Measurements from ENCODE around the gene KCNB1. TPM values are rescaled to one million over a fixed set of nuclear protein-coding genes. Genes with fewer than 3 reads are reported as not detected.
"Not testable (repeated sequence)": the region's sequence is repeated elsewhere in the genome, so short reads cannot be mapped to it uniquely, and the experiment has no call there.

The KCNB1 gene
- total RNA-seq, 3 donors from 2014 or later: 0.05 TPM; not detected in 1

- Mint-ChIP-seq H3K36me3 (ENCODE audit: insufficient read depth) (no peaks in the 10 kb centered on the region), H3K9me3 (no peaks in the 10 kb centered on the region), H3K4me1 (ENCODE audit: low read depth) (no peaks in the 10 kb centered on the region), H3K4me3 (no peak overlapping the region), H3K27me3 (ENCODE audit: low read depth) (peaks cover 22% of the 10 kb centered on the region)
- DNase-seq: no peak
- ATAC-seq: no peak
Measured at GRCh38 chr20:49336786-49337185, 145.7 kb downstream of the KCNB1 start.

- Mint-ChIP-seq H3K27me3 (ENCODE audit: low read depth) (peaks cover 27% of the 10 kb centered on the region), H3K4me1 (ENCODE audit: low read depth) (no peaks in the 10 kb centered on the region), H3K36me3 (ENCODE audit: insufficient read depth) (no peaks in the 10 kb centered on the region), H3K4me3 (no peak overlapping the region), H3K9me3 (no peaks in the 10 kb centered on the region)
- no peak for DNase-seq
- ATAC-seq: no peak
Measured at GRCh38 chr20:49335476-49335875, 147.0 kb downstream of the KCNB1 start.

GRCh38 chr20:49330701-49331615 is 151.5 kb downstream of the KCNB1 start:
- no peak overlapping the region for H3K4me3 Mint-ChIP-seq
- no peaks in the 10 kb centered on the region for H3K36me3 Mint-ChIP-seq (ENCODE audit: insufficient read depth)
- peaks cover 30% of the 10 kb centered on the region for H3K27me3 Mint-ChIP-seq (ENCODE audit: low read depth)
- ATAC-seq (no peak), DNase-seq (no peak)
- no peaks in the 10 kb centered on the region for H3K4me1 Mint-ChIP-seq (ENCODE audit: low read depth)
- H3K9me3 Mint-ChIP-seq: no peaks in the 10 kb centered on the region

GRCh38 chr20:49328790-49329189 is 153.7 kb downstream of the KCNB1 start:
- Mint-ChIP-seq H3K4me3 (no peak overlapping the region), H3K4me1 (ENCODE audit: low read depth) (peaks cover 10% of the 10 kb centered on the region), H3K27me3 (ENCODE audit: low read depth) (peaks cover 25% of the 10 kb centered on the region), H3K9me3 (no peaks in the 10 kb centered on the region), H3K36me3 (ENCODE audit: insufficient read depth) (no peaks in the 10 kb centered on the region)
- ATAC-seq: no peak
- no peak for DNase-seq

GRCh38 chr20:49326026-49326425 is 156.4 kb downstream of the KCNB1 start:
- ATAC-seq (no peak), DNase-seq (no peak)
- peaks cover 9% of the 10 kb centered on the region for H3K27me3 Mint-ChIP-seq (ENCODE audit: low read depth)
- H3K4me1 Mint-ChIP-seq (ENCODE audit: low read depth): peaks cover 17% of the 10 kb centered on the region
- no peak overlapping the region for H3K4me3 Mint-ChIP-seq
- H3K9me3 Mint-ChIP-seq: no peaks in the 10 kb centered on the region
- H3K36me3 Mint-ChIP-seq (ENCODE audit: insufficient read depth): no peaks in the 10 kb centered on the region

- no peak for ATAC-seq
- peaks cover 17% of the 10 kb centered on the region for H3K4me1 Mint-ChIP-seq (ENCODE audit: low read depth)
- no peaks in the 10 kb centered on the region for H3K36me3 Mint-ChIP-seq (ENCODE audit: insufficient read depth)
- H3K27me3 Mint-ChIP-seq (ENCODE audit: low read depth): peaks cover 21% of the 10 kb centered on the region
- no peak overlapping the region for H3K4me3 Mint-ChIP-seq
- no peaks in the 10 kb centered on the region for H3K9me3 Mint-ChIP-seq
- no peak for DNase-seq
Measured at GRCh38 chr20:49324306-49324705, 158.2 kb downstream of the KCNB1 start.

GRCh38 chr20:49323622-49324238 is 158.7 kb downstream of the KCNB1 start:
- ATAC-seq (peak; percentile 72 to 82), DNase-seq (peak; percentile 7)
- Mint-ChIP-seq H3K9me3 (no peaks in the 10 kb centered on the region), H3K4me1 (ENCODE audit: low read depth) (peaks cover 23% of the 10 kb centered on the region), H3K27me3 (ENCODE audit: low read depth) (peaks cover 27% of the 10 kb centered on the region), H3K36me3 (ENCODE audit: insufficient read depth) (no peaks in the 10 kb centered on the region), H3K4me3 (no peak overlapping the region)

- peaks cover 49% of the 10 kb centered on the region for H3K27me3 Mint-ChIP-seq (ENCODE audit: low read depth)
- H3K36me3 Mint-ChIP-seq (ENCODE audit: insufficient read depth): no peaks in the 10 kb centered on the region
- no peaks in the 10 kb centered on the region for H3K9me3 Mint-ChIP-seq
- H3K4me1 Mint-ChIP-seq (ENCODE audit: low read depth): peaks cover 27% of the 10 kb centered on the region
- DNase-seq: no peak
- no peak overlapping the region for H3K4me3 Mint-ChIP-seq
- ATAC-seq: no peak
Measured at GRCh38 chr20:49320460-49320859, 162.0 kb downstream of the KCNB1 start.

- no peaks in the 10 kb centered on the region for H3K36me3 Mint-ChIP-seq (ENCODE audit: insufficient read depth)
- no peak for ATAC-seq
- H3K4me1 Mint-ChIP-seq (ENCODE audit: low read depth): peaks cover 22% of the 10 kb centered on the region
- no peak for DNase-seq
- no peaks in the 10 kb centered on the region for H3K9me3 Mint-ChIP-seq
- peaks cover 49% of the 10 kb centered on the region for H3K27me3 Mint-ChIP-seq (ENCODE audit: low read depth)
- peak overlapping the region; percentile 84 for H3K4me3 Mint-ChIP-seq
Measured at GRCh38 chr20:49319208-49319809, 163.2 kb downstream of the KCNB1 start.

- Mint-ChIP-seq H3K4me1 (ENCODE audit: low read depth) (peaks cover 15% of the 10 kb centered on the region), H3K36me3 (ENCODE audit: insufficient read depth) (no peaks in the 10 kb centered on the region), H3K9me3 (no peaks in the 10 kb centered on the region), H3K27me3 (ENCODE audit: low read depth) (peaks cover 49% of the 10 kb centered on the region), H3K4me3 (peak overlapping the region; percentile 84)
- no peak for DNase-seq
- peak; percentile 64 to 77 for ATAC-seq
Measured at GRCh38 chr20:49318430-49319207, 163.8 kb downstream of the KCNB1 start.

- no peaks in the 10 kb centered on the region for H3K36me3 Mint-ChIP-seq (ENCODE audit: insufficient read depth)
- peaks cover 49% of the 10 kb centered on the region for H3K27me3 Mint-ChIP-seq (ENCODE audit: low read depth)
- H3K9me3 Mint-ChIP-seq: no peaks in the 10 kb centered on the region
- no peak for DNase-seq
- H3K4me1 Mint-ChIP-seq (ENCODE audit: low read depth): peaks cover 11% of the 10 kb centered on the region
- no peak overlapping the region for H3K4me3 Mint-ChIP-seq
- no peak for ATAC-seq
Measured at GRCh38 chr20:49318091-49318429, 164.4 kb downstream of the KCNB1 start.

- Mint-ChIP-seq H3K4me3 (no peak overlapping the region), H3K27me3 (ENCODE audit: low read depth) (peaks cover 50% of the 10 kb centered on the region), H3K4me1 (ENCODE audit: low read depth) (peaks cover 10% of the 10 kb centered on the region), H3K36me3 (ENCODE audit: insufficient read depth) (no peaks in the 10 kb centered on the region), H3K9me3 (no peaks in the 10 kb centered on the region)
- no peak for DNase-seq
- no peak for ATAC-seq
Measured at GRCh38 chr20:49316704-49317103, 165.8 kb downstream of the KCNB1 start.

- ATAC-seq: no peak
- no peak for DNase-seq
- Mint-ChIP-seq H3K4me3 (no peak overlapping the region), H3K9me3 (peaks cover 6% of the 10 kb centered on the region), H3K36me3 (ENCODE audit: insufficient read depth) (no peaks in the 10 kb centered on the region), H3K27me3 (ENCODE audit: low read depth) (peaks cover 44% of the 10 kb centered on the region), H3K4me1 (ENCODE audit: low read depth) (peaks cover 16% of the 10 kb centered on the region)
Measured at GRCh38 chr20:49315580-49315979, 166.9 kb downstream of the KCNB1 start.

- H3K4me1 Mint-ChIP-seq (ENCODE audit: low read depth): peaks cover 18% of the 10 kb centered on the region
- not testable (repeated sequence) for DNase-seq; ATAC-seq; H3K9me3 Mint-ChIP-seq; H3K36me3 Mint-ChIP-seq (ENCODE audit: insufficient read depth); H3K4me3 Mint-ChIP-seq
- peaks cover 31% of the 10 kb centered on the region for H3K27me3 Mint-ChIP-seq (ENCODE audit: low read depth)
Measured at GRCh38 chr20:49314052-49314451, 168.4 kb downstream of the KCNB1 start.
